Measurements from ENCODE around the gene KIR3DL2. TPM values are rescaled to one million over a fixed set of nuclear protein-coding genes. Genes with fewer than 3 reads are reported as not detected.

Gene KIR3DL2
- total and polyA plus RNA-seq, 12 donors = 0.03 to 0.15 TPM; not detected in 10

GRCh38 chr19:54871696-54872095, 21.5 kb downstream of the KIR3DL2 start:
- TF ChIP-seq POLR2A (IDR thresholded peaks at IDR 0.05) = no peak
- TF ChIP-seq, protein P1, sequence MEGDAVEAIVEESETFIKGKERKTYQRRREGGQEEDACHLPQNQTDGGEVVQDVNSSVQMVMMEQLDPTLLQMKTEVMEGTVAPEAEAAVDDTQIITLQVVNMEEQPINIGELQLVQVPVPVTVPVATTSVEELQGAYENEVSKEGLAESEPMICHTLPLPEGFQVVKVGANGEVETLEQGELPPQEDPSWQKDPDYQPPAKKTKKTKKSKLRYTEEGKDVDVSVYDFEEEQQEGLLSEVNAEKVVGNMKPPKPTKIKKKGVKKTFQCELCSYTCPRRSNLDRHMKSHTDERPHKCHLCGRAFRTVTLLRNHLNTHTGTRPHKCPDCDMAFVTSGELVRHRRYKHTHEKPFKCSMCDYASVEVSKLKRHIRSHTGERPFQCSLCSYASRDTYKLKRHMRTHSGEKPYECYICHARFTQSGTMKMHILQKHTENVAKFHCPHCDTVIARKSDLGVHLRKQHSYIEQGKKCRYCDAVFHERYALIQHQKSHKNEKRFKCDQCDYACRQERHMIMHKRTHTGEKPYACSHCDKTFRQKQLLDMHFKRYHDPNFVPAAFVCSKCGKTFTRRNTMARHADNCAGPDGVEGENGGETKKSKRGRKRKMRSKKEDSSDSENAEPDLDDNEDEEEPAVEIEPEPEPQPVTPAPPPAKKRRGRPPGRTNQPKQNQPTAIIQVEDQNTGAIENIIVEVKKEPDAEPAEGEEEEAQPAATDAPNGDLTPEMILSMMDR (IDR thresholded peaks at IDR 0.05) = no peak

GRCh38 chr19:54873990-54874389, 23.7 kb downstream of the KIR3DL2 start, which contains the start of gene FCAR:
FCAR (plus strand) TSS chr19:54874235; CDS start chr19:54874290, 55 bp downstream.
- WGBS, 4 donors = 57 to 70% (median 59%) methylated on average over 8 of the region's 8 CpGs
- Histone ChIP-seq H3K27me3 (no peaks in the 10 kb centered on the region), H3K27ac (no peak within 1 kb of the TSS), H3K4me3 (no peak within 1 kb of the TSS), H3K36me3 (replicated peaks in 1 of 2) (no peaks in the 10 kb centered on the region), H3K9me3 (replicated peaks in 1 of 3) (no peaks in the 10 kb centered on the region), H3K4me1 (replicated peaks in 1 of 2) (no peaks in the 10 kb centered on the region)
- DNase-seq = peak in 3 of 7 donors; percentile 8 to 25 (median 21)
- intact Hi-C loops (cut with DNase I) = no loop called here
- TF ChIP-seq, protein P1 (IDR thresholded peaks at IDR 0.05) = no peak
- TF ChIP-seq POLR2A (IDR thresholded peaks at IDR 0.05) = no peak

More at GRCh38 chr19:54871696-54872095, 21.5 kb downstream of the KIR3DL2 start:
- H3K36me3 ChIP-seq (replicated peaks in 1 of 2) = no peaks in the 10 kb centered on the region
- H3K4me1 ChIP-seq (replicated peaks in 1 of 2) = no peaks in the 10 kb centered on the region
- H3K27ac ChIP-seq = no peak overlapping the region
- H3K9me3 ChIP-seq (replicated peaks in 1 of 3) = no peaks in the 10 kb centered on the region
- no peaks in the 10 kb centered on the region for H3K27me3 ChIP-seq
- no peak overlapping the region for H3K4me3 ChIP-seq
- DNase-seq = no peak
- intact Hi-C loops (cut with DNase I) = no loop called here
- 59 to 65% (median 64%) methylated on average over 3 of the region's 3 CpGs for WGBS, 4 donors

DNA sequence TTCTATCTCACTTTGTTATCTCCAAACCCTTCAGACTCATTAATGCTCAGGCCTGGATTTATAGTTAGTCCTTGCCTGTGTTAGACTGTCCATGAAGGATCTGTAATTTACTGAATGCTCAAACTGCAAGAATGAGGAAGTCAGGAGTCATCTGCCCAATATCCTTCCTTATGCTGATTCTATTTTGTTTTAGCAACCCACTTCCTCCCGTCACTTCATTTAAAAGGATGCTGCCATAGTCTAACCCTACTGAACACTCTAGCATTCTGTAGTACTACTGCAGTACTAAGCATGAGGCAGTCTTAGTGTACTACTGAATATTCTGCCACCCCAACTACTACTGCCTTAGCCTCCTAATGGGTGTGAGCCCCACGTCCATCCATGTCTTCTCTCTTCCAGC, 25.3 kb downstream of the KIR3DL2 start:
- intact Hi-C loops (cut with DNase I) = no loop called here

DNA sequence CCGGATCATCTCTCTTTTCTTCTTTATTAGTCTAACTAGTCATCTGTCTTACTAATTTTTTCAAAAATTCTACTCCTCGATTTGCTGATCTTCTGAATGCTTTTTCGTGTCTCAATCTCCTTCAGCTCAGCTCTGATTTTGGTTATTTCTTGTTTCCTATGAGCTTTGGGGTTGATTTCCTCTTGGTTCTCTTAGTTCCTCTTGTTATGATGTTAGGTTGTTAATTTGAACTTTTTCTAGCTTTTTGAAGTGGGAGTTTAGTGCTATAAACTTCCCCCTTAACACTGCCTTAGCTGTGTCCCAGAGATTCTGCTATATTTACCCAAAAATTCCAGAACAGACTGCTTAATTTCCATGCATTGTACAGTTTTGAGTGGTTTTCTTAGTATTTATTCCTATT, 27.2 kb downstream of the KIR3DL2 start:
- TF ChIP-seq, protein P1 (IDR thresholded peaks at IDR 0.05) = no peak
- TF ChIP-seq POLR2A (IDR thresholded peaks at IDR 0.05) = no peak
- no peak for DNase-seq
- Histone ChIP-seq H3K9me3 (replicated peaks in 1 of 3) (no peaks in the 10 kb centered on the region), H3K4me3 (no peak overlapping the region), H3K36me3 (replicated peaks in 1 of 2) (no peaks in the 10 kb centered on the region), H3K4me1 (replicated peaks in 1 of 2) (no peaks in the 10 kb centered on the region), H3K27me3 (peaks cover 8% of the 10 kb centered on the region), H3K27ac (no peak overlapping the region)
- WGBS, 4 donors = 46 to 66% (median 51%) methylated on average over 3 of the region's 3 CpGs
- intact Hi-C loops (cut with DNase I) = no loop called here

More for the DNA sequence above, 25.3 kb downstream of the KIR3DL2 start:
- Histone ChIP-seq H3K4me1 (replicated peaks in 1 of 2) (no peaks in the 10 kb centered on the region), H3K9me3 (replicated peaks in 1 of 3) (no peaks in the 10 kb centered on the region), H3K27ac (no peak overlapping the region), H3K36me3 (replicated peaks in 1 of 2) (no peaks in the 10 kb centered on the region), H3K27me3 (peaks cover 1% of the 10 kb centered on the region), H3K4me3 (no peak overlapping the region)
- TF ChIP-seq, protein P1 (IDR thresholded peaks at IDR 0.05) = no peak
- no peak for TF ChIP-seq POLR2A (IDR thresholded peaks at IDR 0.05)
- WGBS, 4 donors = 47 to 58% (median 53%) methylated on average over 2 of the region's 2 CpGs
- DNase-seq = no peak
